GM23248 (cell line): ENCODE measurements around the gene INCENP. TPM values are rescaled to one million over a fixed set of nuclear protein-coding genes. Genes with fewer than 3 reads are reported as not detected.

Experiments used
- DNase-seq: peaks from one replicate; pipeline ENCODE4 v3.0.0-alpha.2; 2015
- H2AFZ ChIP-seq: fragments of 200-600 bp; sonication (generic); 2 replicates; pipeline ENCODE4 v1.6.1; 2016; ENCODE audit warnings: antibody characterized with exemption
- H3F3A ChIP-seq: fragments of 200-600 bp; sonication (generic); 2 replicates; pipeline ENCODE4 v1.6.1; 2016; ENCODE audit warnings: mild to moderate bottlenecking, antibody characterized with exemption, mixed run types; ENCODE audit not compliant: insufficient read depth
- H3K27ac ChIP-seq: fragments of 200-600 bp; sonication (generic); 2 replicates; pipeline ENCODE4 v1.5.1; 2016; ENCODE audit warnings: mild to moderate bottlenecking
- H3K27me3 ChIP-seq: fragments of 200-600 bp; sonication (generic); replicated peaks from 2 replicates; pipeline ENCODE4 v1.6.1; 2016; ENCODE audit warnings: mild to moderate bottlenecking; ENCODE audit not compliant: insufficient read depth
- H3K36me3 ChIP-seq: fragments of 200-600 bp; sonication (generic); 2 replicates; pipeline ENCODE4 v1.6.1; 2016; ENCODE audit warnings: low read depth, mild to moderate bottlenecking
- H3K4me1 ChIP-seq: fragments of 200-600 bp; sonication (generic); 2 replicates; pipeline ENCODE4 v1.6.1; 2016; ENCODE audit warnings: mild to moderate bottlenecking; ENCODE audit not compliant: insufficient read depth
- H3K4me2 ChIP-seq: fragments of 200-600 bp; sonication (generic); one replicate; pipeline ENCODE4 v1.6.1; 2016; ENCODE audit warnings: mild to moderate bottlenecking; ENCODE audit not compliant: unreplicated experiment
- H3K4me3 ChIP-seq: fragments of 200-600 bp; sonication (generic); 2 replicates; pipeline ENCODE4 v1.5.1; 2016; ENCODE audit warnings: mild to moderate bottlenecking
- H3K79me2 ChIP-seq: fragments of 200-600 bp; sonication (generic); 2 replicates; pipeline ENCODE4 v1.6.1; 2016; ENCODE audit warnings: mild to moderate bottlenecking; ENCODE audit not compliant: insufficient read depth
- H3K9ac ChIP-seq: fragments of 200-600 bp; sonication (generic); 2 replicates; pipeline ENCODE4 v1.6.1; 2016; ENCODE audit warnings: mild to moderate bottlenecking
- H3K9me2 ChIP-seq: fragments of 200-600 bp; sonication (generic); 2 replicates; pipeline ENCODE4 v1.6.1; 2016; ENCODE audit warnings: mixed run types, mild to moderate bottlenecking, moderate library complexity; ENCODE audit not compliant: insufficient read depth
- H3K9me3 ChIP-seq: fragments of 200-600 bp; sonication (generic); one replicate; pipeline ENCODE4 v1.6.1; 2017; ENCODE audit warnings: low read depth
- H4K20me1 ChIP-seq: fragments of 200-600 bp; sonication (generic); 2 replicates; pipeline ENCODE4 v1.6.0; 2016; ENCODE audit not compliant: insufficient read depth
- EZH2 ChIP-seq: fragments of 200-600 bp; sonication (generic); IDR thresholded peaks from 2 replicates; pipeline ENCODE4 v1.6.1; 2018; ENCODE audit warnings: antibody characterized with exemption, mild to moderate bottlenecking; ENCODE audit not compliant: insufficient read depth, poor library complexity, severe bottlenecking
- EZH2phosphoT487 ChIP-seq: fragments of 200-600 bp; sonication (generic); IDR thresholded peaks from 2 replicates; pipeline ENCODE4 v1.6.1; 2018; ENCODE audit warnings: antibody characterized with exemption, moderate library complexity, mild to moderate bottlenecking, low read depth; ENCODE audit not compliant: insufficient read depth
- WGBS, 2 experiments: methylation state at CpG; one replicate each; pipeline ENCODE4 v1.1.6; 2015 to 2017; ENCODE audit warnings: low lambda C conversion rate in 2 of 2, low coverage in 1 of 2; ENCODE audit errors: missing lambda C conversion rate in 2 of 2; 5-methylcytosine and 5-hydroxymethylcytosine counted together
- in situ Hi-C: fragments of 300-500 bp; cut with MboI; formaldehyde crosslinking; loops from 2 replicates; pipeline ENCODE4 v1.15.0; 2020
- polyA plus RNA-seq: library from polyadenylated mRNA; unstranded; fragments of >200 nt; fragmentation: Nextera tagmentation; extraction: Ambion mirVana; gene quantifications from 2 replicates; pipeline ENCODE4 v1.2.1, GENCODE V29; 2016
- total RNA-seq: library from RNA; depleted of rRNA; stranded (reverse); fragments of >200 nt; shearing (Covaris generic); gene quantifications from 2 replicates; pipeline ENCODE4 v1.2.3, GENCODE V29; 2014; rRNA removed

INCENP gene
- total RNA-seq (16.0 and 39.5 TPM in 2 replicates), polyA plus RNA-seq (4.6 and 5.1 TPM in 2 replicates)

- H3K4me3 ChIP-seq: peak within 1 kb of the TSS; percentile 85
- no peaks in the 10 kb centered on the region for H3K9me2 ChIP-seq
- H3K27me3 ChIP-seq: no peaks in the 10 kb centered on the region
- H3K4me2 ChIP-seq: peak within 1 kb of the TSS; percentile 90
- no peaks in the 10 kb centered on the region for H4K20me1 ChIP-seq
- DNase-seq: peak; percentile 99
- WGBS, 2 experiments: 1% methylated on average over 39 of the region's 39 CpGs
- H3F3A ChIP-seq: peaks cover 4% of the 10 kb centered on the region; the same call in 1 of the 2 replicates
- peaks cover 13% of the 10 kb centered on the region for H3K4me1 ChIP-seq
- H3K9ac ChIP-seq: peak within 1 kb of the TSS; percentile 82
- peaks cover 49% of the 10 kb centered on the region for H3K79me2 ChIP-seq
- in situ Hi-C loops: no loop called here
- peak within 1 kb of the TSS; percentile 51 for H3K27ac ChIP-seq
- no peaks in the 10 kb centered on the region for H3K9me3 ChIP-seq
- no peaks in the 10 kb centered on the region for H3K36me3 ChIP-seq
- TF ChIP-seq EZH2phosphoT487: no peak
- peak within 1 kb of the TSS; percentile 95 for H2AFZ ChIP-seq
These were observed at the start of gene INCENP for GRCh38 chr11:62123669-62124185. Gene INCENP, plus strand, starts transcription at chr11:62124011. Its CDS starts 4,151 bp downstream, at chr11:62128162.

GRCh38 chr11:62075438-62075837, 48.4 kb upstream of the INCENP start:
- Histone ChIP-seq H3F3A (no peaks in the 10 kb centered on the region), H3K9ac (no peak overlapping the region), H4K20me1 (no peaks in the 10 kb centered on the region), H3K4me2 (no peak overlapping the region), H3K9me3 (no peaks in the 10 kb centered on the region), H3K79me2 (no peaks in the 10 kb centered on the region), H3K9me2 (no peaks in the 10 kb centered on the region), H2AFZ (no peak overlapping the region), H3K36me3 (no peaks in the 10 kb centered on the region), H3K4me3 (no peak overlapping the region), H3K4me1 (no peaks in the 10 kb centered on the region), H3K27ac (no peak overlapping the region), H3K27me3 (no peaks in the 10 kb centered on the region)
- in situ Hi-C loops: no loop called here
- DNase-seq: no peak
- WGBS, 2 experiments: 93 to 100% methylated on average over 2 of the region's 2 CpGs
- TF ChIP-seq EZH2: no peak

GRCh38 chr11:62077132-62077531, 46.7 kb upstream of the INCENP start:
- no peak for TF ChIP-seq EZH2phosphoT487
- no peak for TF ChIP-seq EZH2

GRCh38 chr11:62081378-62082291, 42.2 kb upstream of the INCENP start:
- H3K9me3 ChIP-seq: no peaks in the 10 kb centered on the region
- H4K20me1 ChIP-seq: no peaks in the 10 kb centered on the region
- no peak overlapping the region for H3K27ac ChIP-seq
- in situ Hi-C loops: loop anchor here (10.0 kb wide), 1 partner anchor 187 kb away; the partner anchor contains the start of gene FADS3
- H3K9ac ChIP-seq: no peak overlapping the region
- peak overlapping the region; percentile 64 for H2AFZ ChIP-seq
- TF ChIP-seq EZH2phosphoT487: no peak
- TF ChIP-seq EZH2: no peak
- no peaks in the 10 kb centered on the region for H3K36me3 ChIP-seq
- no peaks in the 10 kb centered on the region for H3F3A ChIP-seq
- H3K9me2 ChIP-seq: no peaks in the 10 kb centered on the region
- peak; percentile 80 for DNase-seq
- 10 to 11% methylated on average over 16 of the region's 16 CpGs for WGBS, 2 experiments
- H3K4me1 ChIP-seq: peaks cover 4% of the 10 kb centered on the region; the same call in 1 of the 2 replicates
- H3K79me2 ChIP-seq: no peaks in the 10 kb centered on the region
- peak overlapping the region; percentile 13 for H3K4me2 ChIP-seq
- H3K4me3 ChIP-seq: peak overlapping the region; percentile 14; the same call in 1 of the 2 replicates
- no peaks in the 10 kb centered on the region for H3K27me3 ChIP-seq

More at GRCh38 chr11:62077132-62077531, 46.7 kb upstream of the INCENP start:
- Histone ChIP-seq H4K20me1 (no peaks in the 10 kb centered on the region), H2AFZ (no peak overlapping the region), H3F3A (no peaks in the 10 kb centered on the region), H3K4me2 (no peak overlapping the region), H3K9me2 (no peaks in the 10 kb centered on the region), H3K27me3 (no peaks in the 10 kb centered on the region), H3K36me3 (no peaks in the 10 kb centered on the region), H3K9me3 (no peaks in the 10 kb centered on the region), H3K4me1 (peaks cover 4% of the 10 kb centered on the region; the same call in 1 of the 2 replicates), H3K27ac (no peak overlapping the region), H3K9ac (no peak overlapping the region), H3K4me3 (no peak overlapping the region), H3K79me2 (no peaks in the 10 kb centered on the region)
- 69 to 71% methylated on average over 3 of the region's 3 CpGs for WGBS, 2 experiments
- DNase-seq: peak; percentile 32
- in situ Hi-C loops: no loop called here
